ENCODE measurements around the gene STXBP5. TPM values are rescaled to one million over a fixed set of nuclear protein-coding genes. Genes with fewer than 3 reads are reported as not detected.

The STXBP5 gene
- total RNA-seq, 3 donors from 2014 or later (not counting 1 experiment from before 2014, with no cell fraction given) = 22.9 to 43.9 (median 35.9) TPM

GRCh38 chr6:147361311-147361981 lies 157.2 kb downstream of the STXBP5 start:
- no peak for TF ChIP-seq CTCF (IDR thresholded peaks at IDR 0.05)
- no peaks in the 10 kb centered on the region for H3K9me3 Mint-ChIP-seq
- ATAC-seq = no peak
- no peaks in the 10 kb centered on the region for H3K9me3 ChIP-seq (ENCODE audit: control insufficient read depth, insufficient read depth, low read length)
- H3K4me3 ChIP-seq (ENCODE audit: low read length) = no peak overlapping the region
- WGBS (ENCODE audit: insufficient coverage) = 100% methylated on average over 2 of the region's 5 CpGs
- intact Hi-C loops (cut with micrococcal nuclease) = no loop called here
- H3K27me3 ChIP-seq (ENCODE audit: control insufficient read depth, insufficient read depth, low read length) = no peaks in the 10 kb centered on the region
- H3K4me1 ChIP-seq (ENCODE audit: control insufficient read depth, insufficient read depth, low read length) = no peaks in the 10 kb centered on the region
- H3K36me3 Mint-ChIP-seq = peaks cover 14% of the 10 kb centered on the region
- no peaks in the 10 kb centered on the region for H3K27me3 Mint-ChIP-seq (ENCODE audit: low read depth in 2 of 2)
- H3K36me3 ChIP-seq (ENCODE audit: control insufficient read depth, insufficient read depth, low read length) = peaks cover 42% of the 10 kb centered on the region
- no peaks in the 10 kb centered on the region for H3K4me1 Mint-ChIP-seq
- no peak overlapping the region for H3K27ac Mint-ChIP-seq
- no peak overlapping the region for H3K27ac ChIP-seq (ENCODE audit: low read length)
- H3K4me3 Mint-ChIP-seq = no peak overlapping the region
- DNase-seq = no peak

GRCh38 chr6:147366290-147366689 lies 162.1 kb downstream of the STXBP5 start:
- Mint-ChIP-seq H3K9me3 (no peaks in the 10 kb centered on the region), H3K36me3 (peaks cover 20% of the 10 kb centered on the region), H3K4me1 (no peaks in the 10 kb centered on the region), H3K4me3 (no peak overlapping the region), H3K27ac (no peak overlapping the region), H3K27me3 (ENCODE audit: low read depth in 2 of 2) (no peaks in the 10 kb centered on the region)
- no peak overlapping the region for H3K4me3 ChIP-seq (ENCODE audit: low read length)
- intact Hi-C loops (cut with micrococcal nuclease) = no loop called here
- ATAC-seq (no peak), DNase-seq (no peak)
- H3K27ac ChIP-seq (ENCODE audit: low read length) = no peak overlapping the region
- peaks cover 33% of the 10 kb centered on the region for H3K36me3 ChIP-seq (ENCODE audit: control insufficient read depth, insufficient read depth, low read length)
- no peaks in the 10 kb centered on the region for H3K9me3 ChIP-seq (ENCODE audit: control insufficient read depth, insufficient read depth, low read length)
- H3K4me1 ChIP-seq (ENCODE audit: control insufficient read depth, insufficient read depth, low read length) = no peaks in the 10 kb centered on the region
- TF ChIP-seq CTCF (IDR thresholded peaks at IDR 0.05) = no peak
- no peaks in the 10 kb centered on the region for H3K27me3 ChIP-seq (ENCODE audit: control insufficient read depth, insufficient read depth, low read length)

GRCh38 chr6:147371325-147371724 lies 167.1 kb downstream of the STXBP5 start:
- Mint-ChIP-seq H3K4me1 (no peaks in the 10 kb centered on the region), H3K4me3 (no peak overlapping the region), H3K27me3 (ENCODE audit: low read depth in 2 of 2) (no peaks in the 10 kb centered on the region)

More at GRCh38 chr6:147371325-147371724, 167.1 kb downstream of the STXBP5 start:
- ATAC-seq = no peak
- no peaks in the 10 kb centered on the region for H3K9me3 Mint-ChIP-seq
- H3K4me3 ChIP-seq (ENCODE audit: low read length) = no peak overlapping the region
- intact Hi-C loops (cut with micrococcal nuclease) = no loop called here
- H3K27ac Mint-ChIP-seq = no peak overlapping the region
- peaks cover 14% of the 10 kb centered on the region for H3K36me3 Mint-ChIP-seq
- no peaks in the 10 kb centered on the region for H3K9me3 ChIP-seq (ENCODE audit: control insufficient read depth, insufficient read depth, low read length)
- no peak for DNase-seq
- no peaks in the 10 kb centered on the region for H3K27me3 ChIP-seq (ENCODE audit: control insufficient read depth, insufficient read depth, low read length)
- H3K4me1 ChIP-seq (ENCODE audit: control insufficient read depth, insufficient read depth, low read length) = no peaks in the 10 kb centered on the region
- no peak for TF ChIP-seq CTCF (IDR thresholded peaks at IDR 0.05)
- peaks cover 3% of the 10 kb centered on the region for H3K36me3 ChIP-seq (ENCODE audit: control insufficient read depth, insufficient read depth, low read length)
- H3K27ac ChIP-seq (ENCODE audit: low read length) = no peak overlapping the region
